Lower lobe of right lung (tissue), 2 donors: Measurements from ENCODE around the gene RAB11FIP4. TPM values are rescaled to one million over a fixed set of nuclear protein-coding genes. Genes with fewer than 3 reads are reported as not detected.
"Not testable (repeated sequence)": the region's sequence is repeated elsewhere in the genome, so short reads cannot be mapped to it uniquely, and the experiment has no call there.

Experiments
- ATAC-seq, 2 donors: fragments of 200-7000 bp; cut with Tn5 transposase; one replicate each; pipeline ENCODE4 v1.9.1; 2020 to 2022; ENCODE audit warnings: mild to moderate bottlenecking in 2 of 2, moderate library complexity in 2 of 2
- DNase-seq: peaks from one replicate; pipeline ENCODE4 v3.0.0-alpha.2; 2020
- H3K27ac ChIP-seq: fragments of 200-600 bp; one replicate; pipeline ENCODE4 v1.8.0; 2022
- H3K27me3 ChIP-seq: fragments of 200-600 bp; one replicate; pipeline ENCODE4 v1.8.0; 2022; ENCODE audit warnings: low read depth
- H3K36me3 ChIP-seq: fragments of 200-600 bp; one replicate; pipeline ENCODE4 v1.8.0; 2022; ENCODE audit warnings: mild to moderate bottlenecking
- H3K4me1 ChIP-seq: fragments of 200-600 bp; one replicate; pipeline ENCODE4 v1.8.0; 2022
- H3K4me3 ChIP-seq: fragments of 200-600 bp; one replicate; pipeline ENCODE4 v1.8.0; 2022; ENCODE audit warnings: mild to moderate bottlenecking
- H3K9me3 ChIP-seq: fragments of 200-600 bp; one replicate; pipeline ENCODE4 v1.8.0; 2022
- CTCF ChIP-seq: fragments of 200-600 bp; IDR thresholded peaks from one replicate; pipeline ENCODE4 v1.8.0; 2022; ENCODE audit warnings: antibody characterized with exemption, mild to moderate bottlenecking
- intact Hi-C: fragments of 100-400 bp; cut with DNase I; formaldehyde crosslinking; loops from one replicate; pipeline ENCODE4 v1.11.0; 2022
- total RNA-seq: library from RNA; stranded (reverse); fragmentation: NEBNext Ultra II Directional; extraction: Animal tissue kit (Norgen Biotek cat#: 25700); gene quantifications from one replicate; pipeline ENCODE4 v1.2.1, GENCODE V29; 2021
- donor health status: DM: no; HTN: yes; CAD: no; lungs with severe emphysema.

Gene RAB11FIP4
- total RNA-seq, 1 donor from 2014 or later = 15.7 TPM

DNA sequence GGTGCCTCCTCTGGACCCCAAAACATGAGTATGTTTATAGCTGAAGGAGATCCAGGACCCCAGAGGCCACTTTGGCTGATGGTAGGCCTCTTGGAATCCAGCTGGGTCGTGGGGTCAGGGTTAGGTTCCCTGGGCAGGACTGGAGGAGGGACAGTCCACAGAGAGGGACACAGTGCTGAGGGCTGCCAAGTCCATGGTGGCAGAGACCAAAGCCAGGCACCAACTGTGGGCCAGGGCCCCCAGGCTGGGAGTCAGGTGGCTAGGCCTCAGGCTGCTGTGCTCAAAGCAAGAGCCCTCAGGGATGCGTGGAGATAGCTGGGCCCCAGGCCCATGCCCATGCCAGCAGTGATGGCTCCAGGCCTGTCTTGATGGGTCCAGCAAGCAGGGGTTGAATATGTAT lies 44.1 kb downstream of the RAB11FIP4 start:
- DNase-seq (no peak), ATAC-seq (no peak)
- no peak overlapping the region for H3K4me3 ChIP-seq
- no peaks in the 10 kb centered on the region for H3K9me3 ChIP-seq
- intact Hi-C loops = no loop called here
- TF ChIP-seq CTCF = no peak
- H3K27me3 ChIP-seq = peaks cover 3% of the 10 kb centered on the region
- H3K27ac ChIP-seq = no peak overlapping the region
- H3K36me3 ChIP-seq = no peaks in the 10 kb centered on the region
- peaks cover 7% of the 10 kb centered on the region for H3K4me1 ChIP-seq

DNA sequence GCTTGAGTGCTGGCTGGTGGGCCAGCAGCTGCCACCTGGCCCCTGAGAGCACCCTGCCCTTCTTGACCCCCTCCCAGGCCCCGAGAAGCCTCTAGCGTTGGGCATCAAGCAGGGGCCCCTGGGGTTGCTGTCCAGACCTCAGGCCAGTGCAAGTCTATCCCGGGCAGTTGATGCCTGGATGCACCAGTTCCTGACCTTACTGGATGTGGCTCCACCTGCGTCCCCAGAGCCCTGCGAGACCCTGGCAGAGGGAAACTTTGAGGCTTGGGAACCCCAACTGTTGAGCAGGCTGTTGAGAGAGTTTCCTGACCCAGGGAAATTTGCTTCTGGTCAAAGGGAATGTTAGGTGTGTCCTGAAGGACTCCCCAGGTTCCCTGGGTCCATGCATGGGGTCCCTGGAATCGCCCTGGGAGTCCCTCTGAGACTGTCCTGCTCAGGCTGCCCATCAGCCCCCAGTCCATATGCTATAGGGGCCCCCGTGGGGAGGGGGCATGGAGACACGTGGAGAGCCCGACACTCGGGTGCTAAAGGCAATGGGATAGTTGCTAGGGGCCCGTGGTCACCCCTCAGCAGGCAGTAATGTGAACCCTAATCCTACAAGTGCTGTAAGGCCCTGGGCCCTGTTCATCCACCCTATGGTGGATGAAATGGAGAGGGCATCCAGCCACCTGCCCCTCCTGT lies 46.4 kb downstream of the RAB11FIP4 start:
- no peak for TF ChIP-seq CTCF
- Histone ChIP-seq H3K27ac (no peak overlapping the region), H3K4me3 (no peak overlapping the region), H3K36me3 (no peaks in the 10 kb centered on the region), H3K27me3 (no peaks in the 10 kb centered on the region), H3K4me1 (peaks cover 11% of the 10 kb centered on the region), H3K9me3 (no peaks in the 10 kb centered on the region)
- ATAC-seq (peak; percentile 11 to 17), DNase-seq (no peak)
- intact Hi-C loops = no loop called here

- TF ChIP-seq CTCF = no peak
- no peak overlapping the region for H3K27ac ChIP-seq
- H3K9me3 ChIP-seq = no peaks in the 10 kb centered on the region
- ATAC-seq = no peak
- H3K36me3 ChIP-seq = no peaks in the 10 kb centered on the region
- no peak overlapping the region for H3K4me3 ChIP-seq
- H3K4me1 ChIP-seq = peaks cover 17% of the 10 kb centered on the region
- intact Hi-C loops = no loop called here
- DNase-seq = no peak
- no peaks in the 10 kb centered on the region for H3K27me3 ChIP-seq
These were observed 48.2 kb downstream of the RAB11FIP4 start for GRCh38 chr17:31439716-31440115.

- H3K27ac ChIP-seq = no peak overlapping the region
- DNase-seq (no peak), ATAC-seq (no peak)
- H3K4me3 ChIP-seq = no peak overlapping the region
- intact Hi-C loops = no loop called here
- no peaks in the 10 kb centered on the region for H3K36me3 ChIP-seq
- peaks cover 14% of the 10 kb centered on the region for H3K4me1 ChIP-seq
- no peak for TF ChIP-seq CTCF
- no peaks in the 10 kb centered on the region for H3K9me3 ChIP-seq
- H3K27me3 ChIP-seq = no peaks in the 10 kb centered on the region
These were observed 50.8 kb downstream of the RAB11FIP4 start for GRCh38 chr17:31442276-31442675.

- DNase-seq, H3K36me3 ChIP-seq, H3K9me3 ChIP-seq, ATAC-seq, intact Hi-C loops, H3K27ac ChIP-seq, H3K4me3 ChIP-seq, H3K4me1 ChIP-seq, H3K27me3 ChIP-seq: not testable (repeated sequence)
These were observed 51.4 kb downstream of the RAB11FIP4 start for GRCh38 chr17:31442856-31443255.

DNA sequence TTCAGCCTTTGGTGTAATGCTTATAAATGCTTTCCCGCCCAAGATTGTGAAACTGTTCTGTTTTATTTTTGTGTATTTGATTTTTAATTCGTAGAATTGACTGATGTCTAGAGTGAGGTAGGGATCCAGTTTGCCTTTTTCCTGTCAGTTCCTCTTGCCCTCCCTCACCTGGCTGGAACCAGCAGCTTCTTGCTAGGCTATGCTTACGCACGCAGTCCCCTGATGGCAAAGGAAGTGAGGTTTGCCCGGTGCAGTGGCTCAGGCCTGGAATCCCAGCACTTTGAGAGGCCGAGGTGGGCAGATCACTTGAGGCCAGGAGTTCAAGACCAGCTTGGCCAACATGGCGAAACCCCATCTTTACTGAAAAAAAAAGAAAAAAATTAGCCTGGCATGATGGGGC lies 51.9 kb downstream of the RAB11FIP4 start:
- Histone ChIP-seq H3K36me3 (no peaks in the 10 kb centered on the region), H3K27ac (no peak overlapping the region), H3K27me3 (no peaks in the 10 kb centered on the region), H3K9me3 (no peaks in the 10 kb centered on the region), H3K4me1 (peaks cover 10% of the 10 kb centered on the region), H3K4me3 (no peak overlapping the region)
- DNase-seq (no peak), ATAC-seq (no peak)
- TF ChIP-seq CTCF = no peak
- intact Hi-C loops = no loop called here
